ENCODE data around the gene UGT1A4.

Gene UGT1A4

GRCh38 chr2:233791151-233791882, 72.8 kb downstream of the UGT1A4 start:
- TF ChIP-seq TCF12 (IDR thresholded peaks at IDR 0.05; ENCODE audit: low read depth) = no peak
- TF ChIP-seq ZBTB7A (IDR thresholded peaks at IDR 0.05; ENCODE audit: low read depth) = no peak

GRCh38 chr2:233791883-233792329, 73.4 kb downstream of the UGT1A4 start:
- TF ChIP-seq REST (IDR thresholded peaks at IDR 0.05; ENCODE audit: low read depth) (no peak), CEBPB (IDR thresholded peaks at IDR 0.05) (no peak), YY1 (IDR thresholded peaks at IDR 0.05; ENCODE audit: low read depth) (no peak), ZBTB7A (IDR thresholded peaks at IDR 0.05; ENCODE audit: low read depth) (no peak), USF1 (IDR thresholded peaks at IDR 0.05) (no peak), TEAD4 (IDR thresholded peaks at IDR 0.05) (no peak), TAF1 (IDR thresholded peaks at IDR 0.05; ENCODE audit: low read depth) (no peak), FOXM1 (IDR thresholded peaks at IDR 0.05; ENCODE audit: borderline replicate concordance, low read depth) (no peak), EP300 (IDR thresholded peaks at IDR 0.05; ENCODE audit: borderline replicate concordance) (no peak), NFIC (IDR thresholded peaks at IDR 0.05) (no peak), MAX (IDR thresholded peaks at IDR 0.05) (no peak), TCF12 (IDR thresholded peaks at IDR 0.05; ENCODE audit: low read depth) (no peak), CREB1 (IDR thresholded peaks at IDR 0.05; ENCODE audit: low read depth) (no peak), RAD21 (IDR thresholded peaks at IDR 0.05; ENCODE audit: low read depth) (no peak), EGR1 (IDR thresholded peaks at IDR 0.05) (no peak)

GRCh38 chr2:233792720-233793119, 74.2 kb downstream of the UGT1A4 start:
- TF ChIP-seq NFIC (IDR thresholded peaks at IDR 0.05) (no peak), YY1 (IDR thresholded peaks at IDR 0.05; ENCODE audit: low read depth) (no peak), EGR1 (IDR thresholded peaks at IDR 0.05) (no peak), TAF1 (IDR thresholded peaks at IDR 0.05; ENCODE audit: low read depth) (no peak), EP300 (IDR thresholded peaks at IDR 0.05; ENCODE audit: borderline replicate concordance) (no peak), TCF12 (IDR thresholded peaks at IDR 0.05; ENCODE audit: low read depth) (no peak), CEBPB (IDR thresholded peaks at IDR 0.05) (no peak), TEAD4 (IDR thresholded peaks at IDR 0.05) (no peak), REST (IDR thresholded peaks at IDR 0.05; ENCODE audit: low read depth) (no peak), RAD21 (IDR thresholded peaks at IDR 0.05; ENCODE audit: low read depth) (no peak), FOXM1 (IDR thresholded peaks at IDR 0.05; ENCODE audit: borderline replicate concordance, low read depth) (no peak), MAX (IDR thresholded peaks at IDR 0.05) (no peak), USF1 (IDR thresholded peaks at IDR 0.05) (no peak), CREB1 (IDR thresholded peaks at IDR 0.05; ENCODE audit: low read depth) (no peak), ZBTB7A (IDR thresholded peaks at IDR 0.05; ENCODE audit: low read depth) (no peak)

GRCh38 chr2:233793465-233794127, 75.1 kb downstream of the UGT1A4 start:
- no peak for TF ChIP-seq TCF12 (IDR thresholded peaks at IDR 0.05; ENCODE audit: low read depth)
- TF ChIP-seq RAD21 (IDR thresholded peaks at IDR 0.05; ENCODE audit: low read depth) = no peak
- no peak for TF ChIP-seq TEAD4 (IDR thresholded peaks at IDR 0.05)
- no peak for TF ChIP-seq REST (IDR thresholded peaks at IDR 0.05; ENCODE audit: low read depth)
- no peak for TF ChIP-seq USF1 (IDR thresholded peaks at IDR 0.05)
- TF ChIP-seq CREB1 (IDR thresholded peaks at IDR 0.05; ENCODE audit: low read depth) = no peak
- TF ChIP-seq MAX (IDR thresholded peaks at IDR 0.05) = no peak
- no peak for TF ChIP-seq YY1 (IDR thresholded peaks at IDR 0.05; ENCODE audit: low read depth)
- TF ChIP-seq EGR1 (IDR thresholded peaks at IDR 0.05) = no peak
- no peak for TF ChIP-seq TAF1 (IDR thresholded peaks at IDR 0.05; ENCODE audit: low read depth)
- TF ChIP-seq EP300 (IDR thresholded peaks at IDR 0.05; ENCODE audit: borderline replicate concordance) = no peak
- no peak for TF ChIP-seq CEBPB (IDR thresholded peaks at IDR 0.05)
- no peak for TF ChIP-seq ZBTB7A (IDR thresholded peaks at IDR 0.05; ENCODE audit: low read depth)
- TF ChIP-seq NFIC (IDR thresholded peaks at IDR 0.05) = no peak
- TF ChIP-seq FOXM1 (IDR thresholded peaks at IDR 0.05; ENCODE audit: borderline replicate concordance, low read depth) = no peak
